Loucy (cell line): ENCODE results near the gene CTIF.

ENCODE experiments used
- H2AFZ ChIP-seq: fragments of 200-600 bp; sonication (generic); 2 replicates; pipeline ENCODE4 v1.6.0; 2016; ENCODE audit warnings: antibody characterized with exemption, mild to moderate bottlenecking, low read length, moderate library complexity
- H3F3A ChIP-seq: fragments of 200-600 bp; 2 replicates; pipeline ENCODE4 v1.6.0; 2016; ENCODE audit warnings: antibody characterized with exemption, low read depth, mild to moderate bottlenecking
- H3K27me3 ChIP-seq: fragments of 200-600 bp; sonication (generic); 2 replicates; pipeline ENCODE4 v1.6.1; 2014; ENCODE audit warnings: low read length, mild to moderate bottlenecking; ENCODE audit not compliant: insufficient read depth, poor library complexity, severe bottlenecking
- H3K36me3 ChIP-seq: fragments of 200-600 bp; sonication (generic); 2 replicates; pipeline ENCODE4 v1.6.1; 2016; ENCODE audit warnings: low read length; ENCODE audit not compliant: insufficient read depth
- H3K4me1 ChIP-seq: fragments of 200-600 bp; sonication (generic); 2 replicates; pipeline ENCODE4 v1.5.1; 2014; ENCODE audit warnings: low read length, mild to moderate bottlenecking; ENCODE audit not compliant: insufficient read depth, poor library complexity, severe bottlenecking
- H3K4me2 ChIP-seq: fragments of 200-600 bp; sonication (generic); 2 replicates; pipeline ENCODE4 v1.6.0; 2014; ENCODE audit warnings: antibody characterized with exemption, low read length, low read depth, mild to moderate bottlenecking; ENCODE audit not compliant: poor library complexity, severe bottlenecking
- H3K4me3 ChIP-seq: fragments of 200-600 bp; sonication (generic); 2 replicates; pipeline ENCODE4 v1.5.1; 2014; ENCODE audit warnings: low read length, mild to moderate bottlenecking, mixed read lengths; ENCODE audit not compliant: poor library complexity, severe bottlenecking
- H3K79me2 ChIP-seq: fragments of 200-600 bp; sonication (generic); 2 replicates; pipeline ENCODE4 v1.6.1; 2014; ENCODE audit warnings: low read length; ENCODE audit not compliant: insufficient read depth
- H3K9ac ChIP-seq: fragments of 200-600 bp; sonication (generic); 2 replicates; pipeline ENCODE4 v1.6.0; 2014; ENCODE audit warnings: mild to moderate bottlenecking, low read depth, low read length, moderate library complexity; ENCODE audit not compliant: poor library complexity, severe bottlenecking
- H3K9me2 ChIP-seq: fragments of 200-600 bp; sonication (generic); replicated peaks from 2 replicates; pipeline ENCODE4 v1.6.1; 2016; ENCODE audit warnings: low read depth, low read length, mixed read lengths
- H3K9me3 ChIP-seq: fragments of 200-600 bp; sonication (generic); 2 replicates; pipeline ENCODE4 v1.6.1; 2014; ENCODE audit warnings: mild to moderate bottlenecking, antibody characterized with exemption, low read length, low read depth; ENCODE audit not compliant: insufficient read depth
- H4K20me1 ChIP-seq: fragments of 200-600 bp; sonication (generic); 2 replicates; pipeline ENCODE4 v1.6.0; 2014; ENCODE audit warnings: antibody characterized with exemption, low read length, mild to moderate bottlenecking; ENCODE audit not compliant: insufficient read depth, poor library complexity, severe bottlenecking
- EZH2phosphoT487 ChIP-seq: fragments of 200-600 bp; IDR thresholded peaks from 2 replicates; pipeline ENCODE4 v1.6.1; 2018; ENCODE audit warnings: antibody characterized with exemption, mild to moderate bottlenecking, moderate library complexity, borderline replicate concordance
- TF ChIP-seq, protein P1 (sequence below): fragments of 200-600 bp; sonication (generic); conservative IDR thresholded peaks from 2 replicates; pipeline ENCODE4 v1.5.1; 2014; ENCODE audit warnings: mild to moderate bottlenecking, antibody characterized with exemption, low read length

CTIF gene

DNA sequence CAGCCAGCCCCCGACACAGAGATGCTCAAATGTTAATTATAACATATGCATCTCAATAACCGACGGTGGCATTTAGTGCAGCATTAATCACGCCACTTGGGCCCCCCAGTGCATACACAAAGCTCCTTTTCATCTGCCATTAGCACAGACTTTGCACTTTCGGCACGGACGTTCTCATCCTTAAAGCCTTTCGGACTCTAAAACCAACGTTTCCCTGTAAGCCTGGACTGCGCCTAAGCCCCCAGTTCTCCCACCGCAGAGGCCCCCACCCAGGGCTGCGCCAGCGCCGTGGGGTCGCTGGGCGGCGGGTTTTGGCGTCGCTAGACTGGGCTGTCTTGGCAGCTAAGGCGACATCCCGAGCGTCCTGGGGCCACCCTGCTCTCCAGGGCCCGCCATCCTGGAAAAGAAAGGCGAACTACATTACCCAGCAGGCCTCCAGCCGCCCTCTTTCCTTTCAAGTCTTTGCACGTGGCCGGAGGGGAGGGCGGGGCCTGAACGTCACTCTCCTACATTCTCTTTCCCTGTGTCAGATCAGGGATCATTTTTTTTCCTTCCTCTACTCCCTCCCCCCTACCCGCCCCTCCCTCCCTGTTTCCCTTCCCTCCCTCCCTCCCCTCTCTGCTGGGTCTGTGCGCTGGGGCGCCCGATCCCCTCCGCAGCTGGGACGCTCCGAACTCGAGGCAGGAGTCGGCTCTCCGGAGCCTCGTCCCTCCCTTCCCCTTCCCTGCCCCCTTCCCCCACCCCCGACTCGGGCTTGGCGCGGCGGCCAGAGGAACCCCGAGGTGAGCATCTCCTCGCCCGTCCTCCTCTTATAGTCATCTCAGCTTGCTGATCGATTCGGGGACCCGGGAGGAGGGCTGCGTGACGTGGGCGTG lies at the start of gene CTIF:
Gene CTIF (plus strand): TSS at position 501 of the 875 bp plus-strand sequence. CDS start 80,535 bp downstream, outside the sequence.
- TF ChIP-seq EZH2phosphoT487, result no peak
- TF ChIP-seq, protein P1, sequence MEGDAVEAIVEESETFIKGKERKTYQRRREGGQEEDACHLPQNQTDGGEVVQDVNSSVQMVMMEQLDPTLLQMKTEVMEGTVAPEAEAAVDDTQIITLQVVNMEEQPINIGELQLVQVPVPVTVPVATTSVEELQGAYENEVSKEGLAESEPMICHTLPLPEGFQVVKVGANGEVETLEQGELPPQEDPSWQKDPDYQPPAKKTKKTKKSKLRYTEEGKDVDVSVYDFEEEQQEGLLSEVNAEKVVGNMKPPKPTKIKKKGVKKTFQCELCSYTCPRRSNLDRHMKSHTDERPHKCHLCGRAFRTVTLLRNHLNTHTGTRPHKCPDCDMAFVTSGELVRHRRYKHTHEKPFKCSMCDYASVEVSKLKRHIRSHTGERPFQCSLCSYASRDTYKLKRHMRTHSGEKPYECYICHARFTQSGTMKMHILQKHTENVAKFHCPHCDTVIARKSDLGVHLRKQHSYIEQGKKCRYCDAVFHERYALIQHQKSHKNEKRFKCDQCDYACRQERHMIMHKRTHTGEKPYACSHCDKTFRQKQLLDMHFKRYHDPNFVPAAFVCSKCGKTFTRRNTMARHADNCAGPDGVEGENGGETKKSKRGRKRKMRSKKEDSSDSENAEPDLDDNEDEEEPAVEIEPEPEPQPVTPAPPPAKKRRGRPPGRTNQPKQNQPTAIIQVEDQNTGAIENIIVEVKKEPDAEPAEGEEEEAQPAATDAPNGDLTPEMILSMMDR, result no peak
- H3K79me2 ChIP-seq, result peaks cover 30% of the 10 kb centered on the region; the same call in 1 of the 2 replicates
- no peaks in the 10 kb centered on the region for H3K36me3 ChIP-seq
- no peaks in the 10 kb centered on the region for H3K27me3 ChIP-seq
- H3K4me1 ChIP-seq, result peaks cover 55% of the 10 kb centered on the region
- peaks cover 19% of the 10 kb centered on the region for H4K20me1 ChIP-seq
- H3F3A ChIP-seq, result peaks cover 10% of the 10 kb centered on the region; the same call in 1 of the 2 replicates
- no peaks in the 10 kb centered on the region for H3K9me3 ChIP-seq
- peak within 1 kb of the TSS; percentile 99 for H2AFZ ChIP-seq
- H3K4me3 ChIP-seq, result peak within 1 kb of the TSS; percentile 92
- no peaks in the 10 kb centered on the region for H3K9me2 ChIP-seq
- peak within 1 kb of the TSS; percentile 90 for H3K4me2 ChIP-seq
- H3K9ac ChIP-seq, result peak within 1 kb of the TSS; percentile 76

DNA sequence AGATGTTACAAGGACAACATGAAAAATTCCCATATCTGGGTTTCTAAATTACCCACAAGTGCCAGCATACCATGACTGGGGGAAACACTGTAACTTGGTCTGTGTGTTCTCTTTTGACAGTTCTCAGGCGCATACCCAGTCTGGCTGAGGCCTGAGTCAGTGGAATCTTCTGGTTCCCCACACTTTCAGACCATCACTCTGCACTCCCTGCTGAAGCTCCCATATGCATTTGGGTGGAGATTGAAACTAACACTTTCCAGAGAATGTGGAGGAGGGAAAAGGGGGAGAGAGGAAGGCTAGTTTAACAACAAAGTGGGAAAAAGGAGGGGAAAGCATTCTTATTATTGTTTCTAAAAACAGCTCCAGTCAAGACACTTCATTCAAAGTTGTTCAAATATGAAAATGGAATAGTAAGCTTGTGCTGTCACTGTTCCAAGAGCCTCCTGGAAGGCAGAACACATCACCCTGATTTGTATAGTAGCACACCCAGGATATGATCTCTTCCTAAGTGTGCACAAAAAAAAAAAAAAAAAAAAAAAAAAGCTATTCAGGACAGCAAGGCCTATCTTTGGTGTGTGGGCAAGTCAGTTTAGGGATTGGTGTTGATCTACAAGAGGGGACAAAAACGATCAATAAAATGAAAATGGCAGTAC lies 48.1 kb upstream of the CTIF start:
- no peaks in the 10 kb centered on the region for H3K4me1 ChIP-seq
- no peaks in the 10 kb centered on the region for H3K27me3 ChIP-seq
- H3K9me2 ChIP-seq, result no peaks in the 10 kb centered on the region
- H2AFZ ChIP-seq, result no peak overlapping the region
- H3K4me3 ChIP-seq, result no peak overlapping the region
- TF ChIP-seq, protein P1, result no peak
- no peak for TF ChIP-seq EZH2phosphoT487
- H3K9me3 ChIP-seq, result no peaks in the 10 kb centered on the region
- H3K9ac ChIP-seq, result no peak overlapping the region
- H3K36me3 ChIP-seq, result no peaks in the 10 kb centered on the region
- no peak overlapping the region for H3K4me2 ChIP-seq
- H3F3A ChIP-seq, result no peaks in the 10 kb centered on the region
- H4K20me1 ChIP-seq, result no peaks in the 10 kb centered on the region
- H3K79me2 ChIP-seq, result no peaks in the 10 kb centered on the region

DNA sequence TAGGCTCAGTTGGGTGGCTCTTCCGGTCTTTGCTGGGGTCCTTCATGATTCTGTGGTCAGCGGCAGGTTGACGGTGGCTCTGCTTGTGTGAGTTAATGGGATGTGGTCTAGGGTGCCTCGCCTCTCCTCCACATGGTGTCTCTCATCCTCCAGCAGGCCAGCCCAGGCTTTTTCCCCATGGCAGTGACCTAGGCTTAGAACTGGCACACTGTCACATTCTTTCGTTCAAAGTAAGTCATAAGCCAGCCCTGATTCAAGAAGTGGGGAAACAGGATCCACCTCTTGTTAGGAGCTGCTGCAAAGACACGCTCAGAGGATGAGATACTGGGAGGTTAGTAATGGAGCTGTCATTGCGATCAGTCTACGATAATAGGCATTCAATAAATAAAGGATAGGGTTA lies 46.0 kb upstream of the CTIF start:
- H3K4me3 ChIP-seq, result no peak overlapping the region
- H3K9me2 ChIP-seq, result no peaks in the 10 kb centered on the region
- no peaks in the 10 kb centered on the region for H3K79me2 ChIP-seq
- no peak for TF ChIP-seq EZH2phosphoT487
- TF ChIP-seq, protein P1, result no peak
- no peak overlapping the region for H3K9ac ChIP-seq
- H3F3A ChIP-seq, result no peaks in the 10 kb centered on the region
- no peak overlapping the region for H3K4me2 ChIP-seq
- H3K9me3 ChIP-seq, result peaks cover under 1% of the 10 kb centered on the region; the same call in 1 of the 2 replicates
- no peaks in the 10 kb centered on the region for H4K20me1 ChIP-seq
- no peaks in the 10 kb centered on the region for H3K36me3 ChIP-seq
- H3K27me3 ChIP-seq, result no peaks in the 10 kb centered on the region
- H2AFZ ChIP-seq, result no peak overlapping the region
- no peaks in the 10 kb centered on the region for H3K4me1 ChIP-seq
